Ecto neural progenitor cell (in vitro differentiated cells): ENCODE results near the gene ANKS1A.
"Not testable (repeated sequence)": the region's sequence is repeated elsewhere in the genome, so short reads cannot be mapped to it uniquely, and the experiment has no call there.

Source experiments
- DNase-seq: peaks from one replicate; pipeline ENCODE4 v3.0.0-alpha.2; 2018; ENCODE audit warnings: low spot score

Gene ANKS1A

GRCh38 chr6:34999153-34999552 is 110.1 kb downstream of the ANKS1A start:
- DNase-seq = not testable (repeated sequence)

DNA sequence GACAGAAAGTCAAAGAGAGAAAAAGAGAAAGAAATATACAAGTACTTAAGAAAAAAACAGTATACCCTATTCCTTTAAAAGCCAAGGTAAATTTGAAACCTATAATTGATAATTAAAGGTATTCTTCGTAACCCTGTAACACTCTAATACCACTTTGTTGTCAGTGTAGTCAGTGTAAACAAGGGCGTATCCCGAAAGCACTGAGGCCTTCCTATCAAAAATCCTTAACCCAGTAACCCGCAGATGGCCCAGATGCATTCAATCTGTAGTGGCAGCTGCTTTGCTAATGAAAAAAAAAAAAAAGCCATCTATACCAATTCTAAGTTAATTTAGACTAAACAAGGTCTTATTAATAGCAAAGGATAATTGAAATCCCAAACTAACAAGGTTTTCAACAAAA is 110.9 kb downstream of the ANKS1A start:
- DNase-seq = not testable (repeated sequence)

- not testable (repeated sequence) for DNase-seq
Measured at GRCh38 chr6:35001349-35001748, 112.3 kb downstream of the ANKS1A start.

DNA sequence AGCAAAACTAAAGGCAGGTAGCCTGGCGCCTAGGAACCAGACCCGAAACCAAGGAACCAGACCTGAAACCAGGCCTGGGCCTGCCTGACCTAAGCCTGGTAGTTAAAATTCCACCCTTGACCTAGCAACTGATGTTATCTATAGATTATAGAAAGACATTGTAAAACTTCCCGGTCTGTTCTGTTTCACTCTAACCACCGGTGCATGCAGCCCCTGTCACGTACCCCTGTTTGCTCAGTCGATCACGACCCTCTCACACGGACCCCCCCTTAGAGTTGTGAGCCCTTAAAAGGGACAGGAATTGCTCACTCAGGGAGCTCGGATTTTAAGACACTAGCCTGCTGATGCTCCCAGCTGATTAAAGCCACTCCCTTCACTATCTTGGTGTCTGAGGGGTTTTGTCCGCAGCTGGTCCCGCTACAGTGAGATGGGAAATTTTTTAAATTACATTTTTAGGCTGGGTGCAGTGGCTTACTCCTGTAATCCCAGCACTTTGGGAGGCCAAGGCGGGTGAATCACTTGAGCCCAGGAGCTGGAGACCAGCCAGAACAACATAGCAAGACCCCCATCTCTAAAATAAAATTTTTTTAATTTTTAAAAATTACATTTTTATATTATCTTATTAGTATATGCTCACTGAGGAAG is 115.0 kb downstream of the ANKS1A start:
- DNase-seq = not testable (repeated sequence)

DNA sequence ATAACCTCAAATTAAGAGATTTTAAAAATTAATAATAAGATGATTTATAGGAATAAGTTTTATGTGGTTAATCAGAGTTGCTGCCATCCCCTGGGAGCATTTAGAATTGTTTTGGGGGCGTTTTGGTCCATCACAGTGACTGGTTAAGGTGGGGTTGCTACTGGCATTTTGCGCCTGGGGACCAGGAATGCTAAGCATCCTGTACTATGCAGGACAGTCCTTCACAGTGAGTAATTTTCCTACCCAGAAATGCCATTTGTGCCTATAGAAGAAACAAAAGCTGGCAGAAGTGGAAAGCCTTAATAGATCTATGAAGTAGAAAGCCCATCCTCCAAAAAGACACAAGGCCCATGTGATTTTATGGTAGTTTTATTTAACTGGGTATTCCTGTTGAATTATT is 118.0 kb downstream of the ANKS1A start:
- no peak for DNase-seq

DNA sequence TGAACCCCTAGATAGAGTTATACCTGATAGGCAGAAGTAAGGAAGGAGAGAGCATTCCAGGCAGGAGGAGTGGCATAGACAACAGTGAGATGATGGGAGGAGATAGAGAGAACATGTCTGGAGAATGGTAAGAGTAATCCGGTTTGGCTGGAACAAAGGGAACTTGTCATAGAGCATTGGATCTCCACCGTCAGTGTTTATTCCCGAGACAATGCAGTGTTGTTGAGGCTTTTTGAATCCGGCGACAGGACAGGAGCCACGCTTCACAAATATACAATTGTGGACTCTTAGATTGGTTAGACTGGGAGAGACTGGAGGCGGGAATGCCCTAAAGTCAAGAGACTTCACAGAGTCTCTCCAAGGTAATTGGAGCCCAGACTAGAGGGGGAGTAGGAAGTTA is 119.8 kb downstream of the ANKS1A start:
- DNase-seq = no peak

DNA sequence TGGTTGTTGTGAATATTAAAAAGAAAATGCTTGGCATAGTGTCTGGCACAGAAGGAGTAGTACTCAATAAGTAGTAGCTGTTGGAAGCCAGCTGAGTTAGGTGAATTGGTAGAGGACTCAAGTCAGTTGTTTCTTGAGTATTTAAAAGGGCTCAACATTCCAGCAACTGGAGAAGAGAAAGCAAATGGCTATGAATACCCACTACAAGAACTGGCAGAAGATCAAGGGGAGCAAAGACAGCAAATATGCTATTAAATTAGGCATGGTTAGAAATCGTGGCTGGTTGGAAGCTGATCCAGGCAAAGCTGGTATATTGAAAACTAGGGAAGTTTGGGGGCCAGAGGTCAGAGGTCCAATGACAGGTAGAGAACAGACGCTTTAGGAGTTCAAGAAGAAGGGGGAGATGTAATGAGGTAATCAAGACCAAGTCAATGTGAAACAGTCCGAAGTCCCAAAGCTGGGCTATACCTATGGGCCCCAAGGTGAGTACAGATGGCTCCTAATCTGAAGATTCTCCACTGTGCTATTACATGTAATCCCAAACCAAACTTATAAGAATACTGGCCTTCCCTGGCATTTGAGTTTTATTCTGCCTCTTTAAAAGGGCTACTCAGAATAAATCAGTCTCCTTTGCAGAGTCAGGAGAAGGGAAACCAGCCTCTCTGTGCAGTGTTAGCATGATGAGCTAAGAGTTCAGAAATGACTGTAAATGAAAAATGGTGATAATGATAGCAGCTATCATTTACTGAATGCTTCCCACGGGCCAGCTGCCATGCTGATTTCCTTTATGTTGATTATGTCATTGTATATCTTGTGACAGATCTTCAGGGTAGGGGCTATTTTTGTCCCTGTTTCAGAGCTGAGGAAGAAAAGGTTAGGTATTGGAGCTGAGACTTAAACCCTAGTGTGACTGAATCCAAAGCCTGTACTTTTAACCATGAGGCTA is 122.3 kb downstream of the ANKS1A start:
- no peak for DNase-seq

- DNase-seq = no peak
Measured at GRCh38 chr6:35013701-35014100, 124.6 kb downstream of the ANKS1A start.

GRCh38 chr6:35014341-35014740 is 125.3 kb downstream of the ANKS1A start:
- DNase-seq = no peak

DNA sequence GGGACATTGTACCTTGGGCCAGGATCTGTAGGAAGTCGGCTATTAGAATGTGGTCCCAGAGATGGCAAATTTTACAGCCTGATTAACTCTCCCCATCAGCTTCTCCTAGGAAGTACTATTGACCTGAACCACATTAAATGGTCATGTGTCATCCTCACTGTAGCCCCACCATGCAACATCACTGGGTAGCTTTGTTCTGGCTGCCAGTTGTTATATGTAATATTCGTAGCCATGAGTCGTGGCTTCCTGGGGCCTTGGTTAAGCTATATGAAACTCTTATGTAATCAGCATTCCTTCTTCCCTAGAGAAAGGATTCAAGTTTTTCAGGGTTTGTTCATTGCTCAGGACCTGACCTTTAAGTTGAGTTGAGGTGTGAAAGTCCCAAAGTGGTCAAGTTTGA is 125.7 kb downstream of the ANKS1A start:
- DNase-seq = no peak

DNA sequence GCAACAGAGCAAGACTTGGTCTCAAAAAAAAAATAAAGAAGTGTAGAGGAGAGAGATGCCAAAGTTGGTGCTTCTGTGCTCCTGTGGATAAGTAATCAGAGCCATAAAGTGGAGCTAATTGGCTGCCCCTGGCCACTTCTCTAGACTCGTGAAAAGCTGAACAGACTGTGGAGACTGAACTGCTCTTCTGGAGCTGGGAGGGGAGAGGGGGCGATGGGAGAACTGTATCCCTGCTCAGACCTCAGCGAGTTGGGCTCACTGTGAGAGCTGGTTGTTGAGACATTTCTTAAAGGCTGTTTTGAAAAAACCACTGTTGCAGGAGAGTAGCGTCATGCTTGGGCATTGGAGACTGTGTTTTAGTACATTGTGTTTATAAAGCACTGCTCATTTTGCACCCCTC is 126.4 kb downstream of the ANKS1A start:
- DNase-seq = peak; percentile 34

DNA sequence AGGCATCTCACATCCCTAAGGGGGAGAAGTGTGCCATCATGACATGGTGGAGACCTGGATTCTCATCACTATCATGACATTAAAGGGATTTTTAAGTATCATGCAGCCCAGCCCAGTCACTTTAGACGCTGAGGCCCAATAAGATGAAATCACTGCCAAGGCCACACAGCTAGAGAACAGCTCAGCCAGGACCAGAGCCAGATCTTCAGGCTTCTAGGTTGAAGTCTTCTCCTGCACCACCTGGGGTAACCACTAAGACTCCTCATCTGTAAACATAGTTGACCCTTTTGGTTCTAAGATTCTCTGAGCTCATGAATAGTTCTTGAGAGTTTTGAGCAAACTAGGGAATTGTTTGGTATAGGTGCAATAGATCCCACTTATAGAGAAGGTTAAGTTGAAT is 126.9 kb downstream of the ANKS1A start:
- DNase-seq = peak; percentile 19

- peak; percentile 15 for DNase-seq
Measured at GRCh38 chr6:35016502-35017321, 127.7 kb downstream of the ANKS1A start.

DNA sequence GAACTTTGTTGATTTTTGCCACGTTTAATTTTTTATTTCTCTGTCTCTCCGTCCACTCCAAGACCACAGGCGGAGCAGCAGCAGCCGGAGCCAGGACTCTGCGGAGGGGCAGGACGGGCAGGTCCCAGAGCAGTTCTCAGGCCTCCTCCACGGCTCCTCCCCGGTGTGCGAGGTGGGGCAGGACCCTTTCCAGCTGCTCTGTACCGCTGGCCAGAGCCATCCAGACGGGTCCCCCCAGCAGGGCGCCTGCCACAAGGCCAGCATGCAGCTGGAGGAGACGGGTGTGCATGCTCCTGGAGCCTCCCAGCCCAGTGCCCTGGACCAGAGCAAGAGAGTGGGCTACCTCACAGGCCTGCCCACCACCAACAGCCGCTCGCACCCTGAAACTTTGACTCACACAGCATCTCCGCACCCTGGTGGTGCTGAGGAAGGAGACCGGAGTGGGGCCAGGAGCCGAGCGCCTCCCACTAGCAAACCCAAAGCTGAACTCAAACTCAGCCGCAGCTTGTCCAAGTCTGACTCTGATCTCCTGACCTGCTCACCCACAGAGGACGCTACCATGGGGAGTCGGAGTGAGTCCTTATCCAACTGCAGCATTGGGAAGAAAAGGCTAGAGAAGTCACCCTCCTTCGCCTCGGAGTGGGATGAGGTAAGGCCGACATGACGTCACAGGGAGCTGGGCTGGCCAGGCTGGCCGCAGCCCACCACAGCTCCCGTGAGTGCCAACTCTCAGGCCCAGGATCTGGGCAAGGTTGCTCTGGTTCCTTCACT is 128.5 kb downstream of the ANKS1A start:
- DNase-seq = no peak

DNA sequence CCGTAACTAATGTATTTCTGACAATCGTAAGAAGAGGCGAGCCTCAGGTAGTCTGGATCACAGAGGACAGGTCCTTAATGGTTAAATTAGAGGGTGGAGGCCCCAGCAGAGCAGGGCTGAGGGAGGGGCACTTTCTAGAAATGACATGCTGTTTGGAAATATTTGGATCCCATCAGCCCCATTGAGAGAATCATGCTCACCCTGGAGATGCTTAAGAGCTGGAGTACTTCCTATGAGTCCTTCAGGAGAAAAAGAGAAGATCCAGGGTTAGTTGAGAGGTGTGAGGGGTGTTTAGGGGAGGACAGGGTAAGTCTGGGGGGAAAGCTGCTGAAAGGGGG is 129.1 kb downstream of the ANKS1A start:
- DNase-seq = peak; percentile 18

DNA sequence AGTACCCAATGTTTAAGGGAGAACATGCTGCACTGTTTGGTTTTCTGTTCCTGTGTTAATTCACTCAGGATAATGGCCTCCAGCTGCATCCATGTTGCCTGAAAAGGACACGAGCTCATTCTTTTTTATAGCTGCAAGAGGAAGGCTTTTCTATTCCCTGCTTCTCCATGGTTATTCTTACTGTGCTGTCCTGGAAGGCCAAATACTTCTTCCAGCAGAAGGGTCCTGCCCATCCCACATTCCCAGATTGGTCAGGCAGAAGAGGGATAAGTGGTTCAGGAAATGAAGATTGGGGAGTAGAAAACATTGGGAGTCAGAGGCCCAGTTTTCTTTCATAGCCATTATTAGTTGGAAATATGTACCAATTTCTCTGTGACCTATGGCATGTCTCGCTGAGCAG is 129.7 kb downstream of the ANKS1A start:
- peak; percentile 1 for DNase-seq

- DNase-seq = peak; percentile 18
Measured at GRCh38 chr6:35019171-35019570, 130.1 kb downstream of the ANKS1A start.

DNA sequence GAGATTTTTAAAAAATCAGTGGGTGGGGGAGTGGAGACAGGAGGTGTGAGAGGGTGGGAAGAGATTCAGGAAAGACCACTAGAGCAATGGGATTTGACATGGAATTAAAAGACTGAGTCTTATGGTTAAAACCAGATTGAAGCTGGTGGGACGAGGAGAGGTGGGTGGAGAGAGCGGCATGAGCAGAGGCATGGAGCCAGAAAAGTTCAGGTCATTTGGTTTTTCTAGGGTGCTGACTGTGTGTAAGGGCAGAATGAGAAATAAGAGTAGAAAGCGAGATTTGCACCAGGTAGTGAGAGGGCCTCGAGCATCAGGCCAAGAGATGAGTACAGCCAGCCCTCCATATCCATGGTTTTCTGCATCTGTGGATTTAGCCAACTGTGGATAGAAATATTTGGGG is 130.8 kb downstream of the ANKS1A start:
- peak; percentile 28 for DNase-seq

- no peak for DNase-seq
Measured at GRCh38 chr6:35021004-35021403, 131.9 kb downstream of the ANKS1A start.

GRCh38 chr6:35023091-35024000 is 134.3 kb downstream of the ANKS1A start:
- DNase-seq = no peak

- DNase-seq = no peak
Measured at GRCh38 chr6:35024551-35025054, 135.5 kb downstream of the ANKS1A start.
